SU-DHL-6 (cell line): ENCODE measurements around the gene TANC2.

Experiments used
- EZH2phosphoT487 ChIP-seq: fragments of 200-600 bp; sonication (generic), shearing (Covaris generic); conservative IDR thresholded peaks from 2 replicates; pipeline ENCODE4 v1.6.1; 2018; ENCODE audit warnings: mild to moderate bottlenecking, antibody characterized with exemption, low read length, moderate library complexity, mixed read lengths
- TF ChIP-seq, protein P1 (sequence below): fragments of 200-600 bp; sonication (generic); IDR thresholded peaks from one replicate; pipeline ENCODE4 v1.5.1; 2017; ENCODE audit warnings: antibody characterized with exemption, mild to moderate bottlenecking, low read length, moderate library complexity; ENCODE audit not compliant: insufficient read depth, poor library complexity, severe bottlenecking

DNA sequence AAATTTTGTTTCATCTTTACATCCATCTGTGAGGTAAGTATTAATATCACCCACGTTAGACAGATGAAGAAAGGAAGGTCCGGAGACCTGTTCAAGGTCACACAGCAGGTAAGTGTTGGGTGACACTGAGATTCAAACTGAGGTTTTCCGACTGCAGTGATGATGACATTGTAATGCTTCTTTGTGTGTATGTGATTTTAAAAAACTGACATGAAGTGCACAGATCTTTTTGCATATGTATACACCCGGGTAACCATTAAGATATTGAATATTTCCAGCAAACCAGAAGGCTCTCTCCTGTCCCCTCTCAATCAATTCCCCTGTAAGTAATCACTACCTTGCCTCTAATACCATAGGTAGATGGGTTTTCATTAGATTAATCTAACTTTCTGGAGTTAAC is 1.5 kb upstream of the TANC2 start:
- TF ChIP-seq, protein P1, sequence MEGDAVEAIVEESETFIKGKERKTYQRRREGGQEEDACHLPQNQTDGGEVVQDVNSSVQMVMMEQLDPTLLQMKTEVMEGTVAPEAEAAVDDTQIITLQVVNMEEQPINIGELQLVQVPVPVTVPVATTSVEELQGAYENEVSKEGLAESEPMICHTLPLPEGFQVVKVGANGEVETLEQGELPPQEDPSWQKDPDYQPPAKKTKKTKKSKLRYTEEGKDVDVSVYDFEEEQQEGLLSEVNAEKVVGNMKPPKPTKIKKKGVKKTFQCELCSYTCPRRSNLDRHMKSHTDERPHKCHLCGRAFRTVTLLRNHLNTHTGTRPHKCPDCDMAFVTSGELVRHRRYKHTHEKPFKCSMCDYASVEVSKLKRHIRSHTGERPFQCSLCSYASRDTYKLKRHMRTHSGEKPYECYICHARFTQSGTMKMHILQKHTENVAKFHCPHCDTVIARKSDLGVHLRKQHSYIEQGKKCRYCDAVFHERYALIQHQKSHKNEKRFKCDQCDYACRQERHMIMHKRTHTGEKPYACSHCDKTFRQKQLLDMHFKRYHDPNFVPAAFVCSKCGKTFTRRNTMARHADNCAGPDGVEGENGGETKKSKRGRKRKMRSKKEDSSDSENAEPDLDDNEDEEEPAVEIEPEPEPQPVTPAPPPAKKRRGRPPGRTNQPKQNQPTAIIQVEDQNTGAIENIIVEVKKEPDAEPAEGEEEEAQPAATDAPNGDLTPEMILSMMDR, result no peak
- TF ChIP-seq EZH2phosphoT487, result no peak
